22Rv1 (cell line): ENCODE results near the gene STIM1.

ENCODE experiments used
- ZFX ChIP-seq: fragments of 450-650 bp; IDR thresholded peaks from 2 replicates; pipeline ENCODE4 v1.6.1; 2017; ENCODE audit warnings: antibody characterized with exemption, borderline replicate concordance
- TF ChIP-seq, protein P1 (sequence below): fragments of 450-650 bp; IDR thresholded peaks from 2 replicates; pipeline ENCODE4 v1.5.1; 2017; ENCODE audit warnings: mild to moderate bottlenecking

GRCh38 chr11:4071914-4072313 lies 216.4 kb downstream of the STIM1 start:
- TF ChIP-seq, protein P1, sequence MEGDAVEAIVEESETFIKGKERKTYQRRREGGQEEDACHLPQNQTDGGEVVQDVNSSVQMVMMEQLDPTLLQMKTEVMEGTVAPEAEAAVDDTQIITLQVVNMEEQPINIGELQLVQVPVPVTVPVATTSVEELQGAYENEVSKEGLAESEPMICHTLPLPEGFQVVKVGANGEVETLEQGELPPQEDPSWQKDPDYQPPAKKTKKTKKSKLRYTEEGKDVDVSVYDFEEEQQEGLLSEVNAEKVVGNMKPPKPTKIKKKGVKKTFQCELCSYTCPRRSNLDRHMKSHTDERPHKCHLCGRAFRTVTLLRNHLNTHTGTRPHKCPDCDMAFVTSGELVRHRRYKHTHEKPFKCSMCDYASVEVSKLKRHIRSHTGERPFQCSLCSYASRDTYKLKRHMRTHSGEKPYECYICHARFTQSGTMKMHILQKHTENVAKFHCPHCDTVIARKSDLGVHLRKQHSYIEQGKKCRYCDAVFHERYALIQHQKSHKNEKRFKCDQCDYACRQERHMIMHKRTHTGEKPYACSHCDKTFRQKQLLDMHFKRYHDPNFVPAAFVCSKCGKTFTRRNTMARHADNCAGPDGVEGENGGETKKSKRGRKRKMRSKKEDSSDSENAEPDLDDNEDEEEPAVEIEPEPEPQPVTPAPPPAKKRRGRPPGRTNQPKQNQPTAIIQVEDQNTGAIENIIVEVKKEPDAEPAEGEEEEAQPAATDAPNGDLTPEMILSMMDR: no peak
- TF ChIP-seq ZFX: no peak
